SU-DHL-6 (cell line): ENCODE results near the gene TCF4.

Source experiments
- H2AFZ ChIP-seq: fragments of 200-600 bp; sonication (generic); 2 replicates; pipeline ENCODE4 v1.6.1; 2014; ENCODE audit warnings: low read depth, mild to moderate bottlenecking, moderate library complexity, mixed read lengths, antibody characterized with exemption, low read length; ENCODE audit not compliant: severe bottlenecking
- H3F3A ChIP-seq: fragments of 200-600 bp; shearing (Covaris generic); 2 replicates; pipeline ENCODE4 v1.6.0; 2016; ENCODE audit warnings: antibody characterized with exemption, mild to moderate bottlenecking; ENCODE audit not compliant: insufficient read depth
- H3K27ac ChIP-seq: fragments of 200-600 bp; sonication (generic); 2 replicates; pipeline ENCODE4 v1.5.1; 2016; ENCODE audit warnings: low read depth, mild to moderate bottlenecking, low read length, moderate library complexity, mixed read lengths
- H3K27me3 ChIP-seq: fragments of 200-600 bp; sonication (generic), shearing (Covaris generic); 2 replicates; pipeline ENCODE4 v1.6.0; 2014; ENCODE audit warnings: mild to moderate bottlenecking, low read length
- H3K36me3 ChIP-seq: fragments of 200-600 bp; sonication (generic); 2 replicates; pipeline ENCODE4 v1.6.1; 2014; ENCODE audit warnings: mild to moderate bottlenecking, low read length, mixed read lengths
- H3K4me2 ChIP-seq: fragments of 300-600, 200-600 bp; shearing (Covaris generic), sonication (generic); 2 replicates; pipeline ENCODE4 v1.6.0; 2014; ENCODE audit warnings: low read length, low read depth, mild to moderate bottlenecking; ENCODE audit not compliant: poor library complexity, severe bottlenecking
- H3K4me3 ChIP-seq: fragments of 200-600 bp; sonication (generic); 2 replicates; pipeline ENCODE4 v1.5.1; 2014; ENCODE audit warnings: antibody characterized with exemption, low read length, mild to moderate bottlenecking, mixed read lengths; ENCODE audit not compliant: insufficient read depth, poor library complexity, severe bottlenecking
- H3K79me2 ChIP-seq: fragments of 200-600 bp; sonication (generic); 2 replicates; pipeline ENCODE4 v1.6.1; 2014; ENCODE audit warnings: mild to moderate bottlenecking, low read length, moderate library complexity; ENCODE audit not compliant: insufficient read depth
- H3K9ac ChIP-seq: fragments of 200-600 bp; sonication (generic); 2 replicates; pipeline ENCODE4 v1.7.0; 2014; ENCODE audit warnings: mild to moderate bottlenecking, low read length
- H3K9me2 ChIP-seq: fragments of 200-600 bp; sonication (generic); replicated peaks from 2 replicates; pipeline ENCODE4 v1.6.1; 2014; ENCODE audit warnings: low read length; ENCODE audit not compliant: insufficient read depth
- H3K9me3 ChIP-seq: fragments of 200-600 bp; sonication (generic); 2 replicates; pipeline ENCODE4 v1.6.1; 2014; ENCODE audit warnings: low read length, mixed read lengths; ENCODE audit not compliant: insufficient read depth
- H4K20me1 ChIP-seq: fragments of 200-600 bp; sonication (generic); 2 replicates; pipeline ENCODE4 v1.6.1; 2014; ENCODE audit warnings: low read depth, mild to moderate bottlenecking, antibody characterized with exemption, low read length, moderate library complexity, mixed read lengths
- EZH2phosphoT487 ChIP-seq: fragments of 200-600 bp; sonication (generic), shearing (Covaris generic); conservative IDR thresholded peaks from 2 replicates; pipeline ENCODE4 v1.6.1; 2018; ENCODE audit warnings: mild to moderate bottlenecking, antibody characterized with exemption, low read length, moderate library complexity, mixed read lengths
- TF ChIP-seq, protein P1 (sequence below): fragments of 200-600 bp; sonication (generic); IDR thresholded peaks from one replicate; pipeline ENCODE4 v1.5.1; 2017; ENCODE audit warnings: antibody characterized with exemption, mild to moderate bottlenecking, low read length, moderate library complexity; ENCODE audit not compliant: insufficient read depth, poor library complexity, severe bottlenecking

The TCF4 gene

DNA sequence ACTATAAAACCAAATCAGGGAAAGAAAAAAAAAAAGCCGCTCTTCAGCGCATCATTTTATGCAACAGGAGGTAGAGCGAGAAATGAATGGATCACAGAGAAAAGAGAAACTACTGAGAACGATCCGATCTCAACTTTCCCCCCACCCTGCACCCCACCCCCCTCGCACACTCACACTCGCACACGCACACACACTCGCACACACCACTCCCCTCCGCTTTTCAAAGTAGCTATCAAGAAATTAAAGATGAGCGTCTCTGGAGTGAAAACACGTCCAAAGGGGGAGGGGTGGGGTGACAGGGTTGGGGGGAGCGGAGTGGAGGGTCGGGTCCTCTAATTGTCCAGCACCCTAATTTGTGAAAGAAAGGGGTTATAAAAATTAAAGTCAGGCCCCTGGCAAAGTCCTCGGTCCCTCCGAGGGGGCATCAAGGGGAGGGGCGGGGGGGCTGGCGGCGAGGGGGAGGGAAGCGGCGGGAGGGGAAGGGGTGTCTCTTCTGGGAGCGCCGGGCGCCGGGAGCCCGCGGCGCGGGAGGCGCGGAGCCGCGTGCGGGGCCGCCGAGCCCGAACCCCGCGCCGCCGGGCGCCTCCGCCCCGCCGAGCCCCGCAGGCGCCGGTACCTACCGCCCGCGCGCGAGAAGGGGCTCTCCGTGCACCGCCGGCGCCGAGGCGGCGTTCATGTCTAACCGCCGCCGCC, 428 bp downstream of the TCF4 start:
- H3K9ac ChIP-seq, result no peak overlapping the region
- no peaks in the 10 kb centered on the region for H4K20me1 ChIP-seq
- H3K4me2 ChIP-seq, result peak overlapping the region; percentile 47
- no peaks in the 10 kb centered on the region for H3K79me2 ChIP-seq
- H3K36me3 ChIP-seq, result no peaks in the 10 kb centered on the region
- H3K4me3 ChIP-seq, result peak overlapping the region; percentile 23
- no peak overlapping the region for H2AFZ ChIP-seq
- H3K27ac ChIP-seq, result no peak overlapping the region
- no peaks in the 10 kb centered on the region for H3K9me2 ChIP-seq
- no peaks in the 10 kb centered on the region; the same call in 1 of the 2 replicates for H3K27me3 ChIP-seq
- H3K9me3 ChIP-seq, result no peaks in the 10 kb centered on the region
- no peak for TF ChIP-seq EZH2phosphoT487
- TF ChIP-seq, protein P1, sequence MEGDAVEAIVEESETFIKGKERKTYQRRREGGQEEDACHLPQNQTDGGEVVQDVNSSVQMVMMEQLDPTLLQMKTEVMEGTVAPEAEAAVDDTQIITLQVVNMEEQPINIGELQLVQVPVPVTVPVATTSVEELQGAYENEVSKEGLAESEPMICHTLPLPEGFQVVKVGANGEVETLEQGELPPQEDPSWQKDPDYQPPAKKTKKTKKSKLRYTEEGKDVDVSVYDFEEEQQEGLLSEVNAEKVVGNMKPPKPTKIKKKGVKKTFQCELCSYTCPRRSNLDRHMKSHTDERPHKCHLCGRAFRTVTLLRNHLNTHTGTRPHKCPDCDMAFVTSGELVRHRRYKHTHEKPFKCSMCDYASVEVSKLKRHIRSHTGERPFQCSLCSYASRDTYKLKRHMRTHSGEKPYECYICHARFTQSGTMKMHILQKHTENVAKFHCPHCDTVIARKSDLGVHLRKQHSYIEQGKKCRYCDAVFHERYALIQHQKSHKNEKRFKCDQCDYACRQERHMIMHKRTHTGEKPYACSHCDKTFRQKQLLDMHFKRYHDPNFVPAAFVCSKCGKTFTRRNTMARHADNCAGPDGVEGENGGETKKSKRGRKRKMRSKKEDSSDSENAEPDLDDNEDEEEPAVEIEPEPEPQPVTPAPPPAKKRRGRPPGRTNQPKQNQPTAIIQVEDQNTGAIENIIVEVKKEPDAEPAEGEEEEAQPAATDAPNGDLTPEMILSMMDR, result no peak
- no peaks in the 10 kb centered on the region for H3F3A ChIP-seq

DNA sequence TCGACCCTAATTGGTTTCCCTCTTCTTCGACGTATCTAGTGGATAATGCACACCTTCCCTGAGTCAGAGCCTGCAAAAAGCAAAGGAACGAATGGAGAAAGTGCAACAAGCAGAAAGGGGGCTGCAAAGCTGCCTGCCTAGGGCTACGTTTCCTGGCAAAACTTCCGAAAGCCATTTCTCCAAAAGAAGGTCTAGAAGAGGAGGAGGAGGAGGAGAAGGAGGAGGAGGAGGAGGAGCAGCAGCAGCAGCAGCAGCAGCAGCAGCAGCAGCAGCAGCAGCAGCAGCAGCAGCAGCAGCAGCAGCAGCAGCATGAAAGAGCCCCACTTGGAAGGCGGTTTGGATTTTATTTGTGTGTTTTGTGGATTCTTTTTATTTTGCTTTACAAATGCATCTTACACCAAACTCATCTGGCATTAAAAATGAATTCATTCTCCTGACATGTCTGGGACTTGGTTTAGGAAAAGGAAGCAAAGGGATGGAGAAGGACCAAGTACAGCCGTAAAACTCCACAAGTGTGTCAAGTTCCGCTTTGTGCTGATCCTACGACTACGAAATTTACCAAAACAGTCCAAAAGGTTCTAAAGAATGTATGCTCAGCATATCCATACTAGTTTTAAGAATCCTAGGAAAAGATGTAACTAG, 2.0 kb downstream of the TCF4 start:
- Histone ChIP-seq H3K36me3 (no peaks in the 10 kb centered on the region), H4K20me1 (no peaks in the 10 kb centered on the region), H3K9me3 (no peaks in the 10 kb centered on the region), H3K27me3 (no peaks in the 10 kb centered on the region; the same call in 1 of the 2 replicates), H3K27ac (no peak overlapping the region), H3K9me2 (no peaks in the 10 kb centered on the region), H3K9ac (no peak overlapping the region), H3K4me2 (no peak overlapping the region), H2AFZ (no peak overlapping the region), H3K4me3 (no peak overlapping the region), H3F3A (no peaks in the 10 kb centered on the region), H3K79me2 (no peaks in the 10 kb centered on the region)
- TF ChIP-seq EZH2phosphoT487, result no peak
- TF ChIP-seq, protein P1, result no peak

DNA sequence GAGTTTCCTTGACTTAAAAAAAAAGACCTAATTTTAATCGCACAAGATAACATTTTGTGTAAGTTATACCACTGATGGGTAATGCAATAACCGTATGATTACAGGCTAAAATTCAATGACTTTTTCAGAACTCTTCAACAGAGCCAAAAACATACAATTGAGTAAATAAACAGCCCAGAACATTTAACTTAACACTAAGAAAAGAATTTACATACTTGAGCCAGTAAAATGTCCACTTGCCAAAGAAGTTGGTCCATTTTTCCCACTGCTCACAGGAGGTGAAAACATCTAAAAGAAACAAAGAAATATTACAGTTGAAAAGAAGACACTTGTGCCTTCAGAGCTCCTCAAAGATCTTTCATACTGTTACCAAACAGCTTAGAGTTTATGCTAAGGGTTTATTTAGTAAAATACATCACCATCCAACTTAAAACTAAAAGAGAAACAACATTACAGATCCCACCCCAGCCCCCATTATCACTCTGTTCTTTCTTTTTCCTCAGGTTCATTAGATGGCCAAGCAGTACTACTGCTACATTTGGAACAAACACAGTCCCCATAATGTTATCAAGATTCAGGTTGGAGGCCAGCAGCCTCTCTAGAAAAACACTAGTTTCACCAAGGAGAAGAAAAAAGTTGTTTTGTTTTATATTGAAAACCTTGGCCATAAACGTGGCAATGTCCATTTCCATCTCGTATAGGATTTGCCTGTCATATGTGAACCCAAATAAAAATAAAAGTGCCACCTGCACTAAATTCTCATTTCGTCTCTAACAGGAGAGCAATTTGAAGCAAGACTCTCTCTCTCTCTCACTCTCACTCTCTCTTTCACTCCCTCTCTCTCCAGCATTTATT, 2.7 kb downstream of the TCF4 start:
- Histone ChIP-seq H3K4me2 (no peak overlapping the region), H2AFZ (no peak overlapping the region), H3K4me3 (no peak overlapping the region), H3K36me3 (no peaks in the 10 kb centered on the region), H3F3A (no peaks in the 10 kb centered on the region), H3K9me2 (no peaks in the 10 kb centered on the region), H3K27ac (no peak overlapping the region), H3K27me3 (no peaks in the 10 kb centered on the region; the same call in 1 of the 2 replicates), H4K20me1 (no peaks in the 10 kb centered on the region), H3K9me3 (no peaks in the 10 kb centered on the region), H3K9ac (no peak overlapping the region), H3K79me2 (no peaks in the 10 kb centered on the region)
- no peak for TF ChIP-seq EZH2phosphoT487
- TF ChIP-seq, protein P1, result no peak
